ENCODE results near the gene MAML1. TPM values are rescaled to one million over a fixed set of nuclear protein-coding genes. Genes with fewer than 3 reads are reported as not detected.

The MAML1 gene
- total and polyA plus RNA-seq, 2 experiments from 2014 or later = 9.6 to 43.9 TPM

DNA sequence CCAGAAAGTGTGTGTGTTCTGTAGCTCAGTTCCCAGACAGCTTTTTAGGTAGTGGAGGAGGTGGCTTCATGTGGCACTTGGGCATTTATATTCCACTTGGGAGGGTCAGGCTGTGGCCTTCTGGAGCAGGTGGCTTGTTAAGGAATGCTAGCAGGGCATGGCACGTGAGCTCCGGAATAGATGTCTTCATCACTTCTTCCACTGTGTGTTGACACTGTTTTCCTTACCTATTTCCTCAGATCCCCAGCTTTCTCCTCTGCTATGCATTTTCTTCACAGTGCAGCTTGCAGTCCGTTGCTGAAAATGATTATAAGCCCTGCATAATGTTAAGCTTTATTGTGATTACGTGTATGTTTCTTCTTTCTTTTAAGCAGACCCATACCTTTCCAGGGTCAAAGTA is 3.3 kb upstream of the MAML1 start (continued):
- TF ChIP-seq REST (IDR thresholded peaks at IDR 0.05; ENCODE audit: unreplicated experiment) (no peak), NANOG (IDR thresholded peaks at IDR 0.05; ENCODE audit: borderline replicate concordance) (no peak)

DNA sequence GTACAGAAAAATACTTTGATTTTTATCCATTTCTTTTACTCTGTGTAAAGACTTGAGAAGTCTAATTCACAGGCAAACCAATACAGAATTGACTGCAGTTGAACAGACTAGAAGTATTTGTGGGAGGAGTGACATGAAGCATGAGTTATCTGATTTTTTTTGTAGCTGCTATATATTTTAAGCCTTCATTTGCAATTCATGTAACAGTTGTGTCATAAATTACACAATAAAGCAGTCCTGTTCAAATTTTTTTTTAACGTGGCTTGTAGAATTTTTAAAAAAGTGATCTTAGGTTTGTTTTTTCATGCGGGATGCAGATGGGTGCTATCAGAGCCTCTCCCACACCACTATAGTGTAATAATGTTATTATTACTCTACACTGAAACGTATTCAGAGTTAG is 2.9 kb upstream of the MAML1 start:
- peak overlapping the region; percentile 15; the same call in 1 of the 2 replicates for H3K27ac ChIP-seq (ENCODE audit: low read depth)
- Mint-ChIP-seq H3K36me3 (ENCODE audit: low read depth) (peaks cover 63% of the 10 kb centered on the region), H3K4me3 (no peak overlapping the region), H3K9me3 (no peaks in the 10 kb centered on the region), H3K27ac (no peak overlapping the region), H3K4me1 (peaks cover 16% of the 10 kb centered on the region), H3K27me3 (ENCODE audit: insufficient read depth, low read depth, poor library complexity) (peaks cover 13% of the 10 kb centered on the region)
- ATAC-seq (no peak), DNase-seq (ENCODE audit: low spot score) (no peak)
- no peak for TF ChIP-seq NANOG (IDR thresholded peaks at IDR 0.05; ENCODE audit: borderline replicate concordance)
- TF ChIP-seq REST (IDR thresholded peaks at IDR 0.05; ENCODE audit: unreplicated experiment) = no peak
- no peaks in the 10 kb centered on the region for H3K27me3 ChIP-seq (ENCODE audit: insufficient read depth)
- H3K36me3 ChIP-seq (ENCODE audit: insufficient read depth) = peaks cover 47% of the 10 kb centered on the region
- peaks cover 16% of the 10 kb centered on the region for H4K20me1 ChIP-seq (replicated peaks; ENCODE audit: insufficient read depth)
- peaks cover 14% of the 10 kb centered on the region for H3K79me2 ChIP-seq (replicated peaks; ENCODE audit: insufficient read depth)
- H3K9me2 ChIP-seq (ENCODE audit: insufficient read depth) = no peaks in the 10 kb centered on the region
- peaks cover 10% of the 10 kb centered on the region; the same call in 1 of the 2 replicates for H3K4me1 ChIP-seq (ENCODE audit: insufficient read depth)
- H2AFZ ChIP-seq = no peak overlapping the region
- no peak overlapping the region for H3K4me3 ChIP-seq
- H3K4me2 ChIP-seq = no peak overlapping the region
- H3F3A ChIP-seq (replicated peaks; ENCODE audit: low read depth) = peaks cover 42% of the 10 kb centered on the region

GRCh38 chr5:179730356-179730755 is 2.3 kb upstream of the MAML1 start:
- Histone ChIP-seq H3K4me3 (no peak overlapping the region), H3K9me2 (ENCODE audit: insufficient read depth) (no peaks in the 10 kb centered on the region), H3K79me2 (replicated peaks; ENCODE audit: insufficient read depth) (peaks cover 21% of the 10 kb centered on the region), H3K36me3 (ENCODE audit: insufficient read depth) (peaks cover 41% of the 10 kb centered on the region), H3K4me2 (no peak overlapping the region), H4K20me1 (replicated peaks; ENCODE audit: insufficient read depth) (peaks cover 17% of the 10 kb centered on the region; the same call in 1 of the 2 replicates), H2AFZ (no peak overlapping the region), H3K27ac (ENCODE audit: low read depth) (peak overlapping the region; percentile 57), H3K4me1 (ENCODE audit: insufficient read depth) (peaks cover 11% of the 10 kb centered on the region; the same call in 1 of the 2 replicates), H3K27me3 (ENCODE audit: insufficient read depth) (no peaks in the 10 kb centered on the region), H3F3A (replicated peaks; ENCODE audit: low read depth) (peaks cover 37% of the 10 kb centered on the region)
- Mint-ChIP-seq H3K4me3 (no peak overlapping the region), H3K36me3 (ENCODE audit: low read depth) (peaks cover 59% of the 10 kb centered on the region), H3K9me3 (no peaks in the 10 kb centered on the region), H3K27ac (no peak overlapping the region), H3K27me3 (ENCODE audit: insufficient read depth, low read depth, poor library complexity) (peaks cover 13% of the 10 kb centered on the region), H3K4me1 (peaks cover 18% of the 10 kb centered on the region)
- DNase-seq (ENCODE audit: low spot score) (no peak), ATAC-seq (no peak)
- TF ChIP-seq ZNF114 (CRISPR knock-in tag; IDR thresholded peaks at IDR 0.05) = no peak
- TF ChIP-seq EZH2 (IDR thresholded peaks at IDR 0.05; ENCODE audit: low read depth, unreplicated experiment) = no peak
- TF ChIP-seq, protein P1, sequence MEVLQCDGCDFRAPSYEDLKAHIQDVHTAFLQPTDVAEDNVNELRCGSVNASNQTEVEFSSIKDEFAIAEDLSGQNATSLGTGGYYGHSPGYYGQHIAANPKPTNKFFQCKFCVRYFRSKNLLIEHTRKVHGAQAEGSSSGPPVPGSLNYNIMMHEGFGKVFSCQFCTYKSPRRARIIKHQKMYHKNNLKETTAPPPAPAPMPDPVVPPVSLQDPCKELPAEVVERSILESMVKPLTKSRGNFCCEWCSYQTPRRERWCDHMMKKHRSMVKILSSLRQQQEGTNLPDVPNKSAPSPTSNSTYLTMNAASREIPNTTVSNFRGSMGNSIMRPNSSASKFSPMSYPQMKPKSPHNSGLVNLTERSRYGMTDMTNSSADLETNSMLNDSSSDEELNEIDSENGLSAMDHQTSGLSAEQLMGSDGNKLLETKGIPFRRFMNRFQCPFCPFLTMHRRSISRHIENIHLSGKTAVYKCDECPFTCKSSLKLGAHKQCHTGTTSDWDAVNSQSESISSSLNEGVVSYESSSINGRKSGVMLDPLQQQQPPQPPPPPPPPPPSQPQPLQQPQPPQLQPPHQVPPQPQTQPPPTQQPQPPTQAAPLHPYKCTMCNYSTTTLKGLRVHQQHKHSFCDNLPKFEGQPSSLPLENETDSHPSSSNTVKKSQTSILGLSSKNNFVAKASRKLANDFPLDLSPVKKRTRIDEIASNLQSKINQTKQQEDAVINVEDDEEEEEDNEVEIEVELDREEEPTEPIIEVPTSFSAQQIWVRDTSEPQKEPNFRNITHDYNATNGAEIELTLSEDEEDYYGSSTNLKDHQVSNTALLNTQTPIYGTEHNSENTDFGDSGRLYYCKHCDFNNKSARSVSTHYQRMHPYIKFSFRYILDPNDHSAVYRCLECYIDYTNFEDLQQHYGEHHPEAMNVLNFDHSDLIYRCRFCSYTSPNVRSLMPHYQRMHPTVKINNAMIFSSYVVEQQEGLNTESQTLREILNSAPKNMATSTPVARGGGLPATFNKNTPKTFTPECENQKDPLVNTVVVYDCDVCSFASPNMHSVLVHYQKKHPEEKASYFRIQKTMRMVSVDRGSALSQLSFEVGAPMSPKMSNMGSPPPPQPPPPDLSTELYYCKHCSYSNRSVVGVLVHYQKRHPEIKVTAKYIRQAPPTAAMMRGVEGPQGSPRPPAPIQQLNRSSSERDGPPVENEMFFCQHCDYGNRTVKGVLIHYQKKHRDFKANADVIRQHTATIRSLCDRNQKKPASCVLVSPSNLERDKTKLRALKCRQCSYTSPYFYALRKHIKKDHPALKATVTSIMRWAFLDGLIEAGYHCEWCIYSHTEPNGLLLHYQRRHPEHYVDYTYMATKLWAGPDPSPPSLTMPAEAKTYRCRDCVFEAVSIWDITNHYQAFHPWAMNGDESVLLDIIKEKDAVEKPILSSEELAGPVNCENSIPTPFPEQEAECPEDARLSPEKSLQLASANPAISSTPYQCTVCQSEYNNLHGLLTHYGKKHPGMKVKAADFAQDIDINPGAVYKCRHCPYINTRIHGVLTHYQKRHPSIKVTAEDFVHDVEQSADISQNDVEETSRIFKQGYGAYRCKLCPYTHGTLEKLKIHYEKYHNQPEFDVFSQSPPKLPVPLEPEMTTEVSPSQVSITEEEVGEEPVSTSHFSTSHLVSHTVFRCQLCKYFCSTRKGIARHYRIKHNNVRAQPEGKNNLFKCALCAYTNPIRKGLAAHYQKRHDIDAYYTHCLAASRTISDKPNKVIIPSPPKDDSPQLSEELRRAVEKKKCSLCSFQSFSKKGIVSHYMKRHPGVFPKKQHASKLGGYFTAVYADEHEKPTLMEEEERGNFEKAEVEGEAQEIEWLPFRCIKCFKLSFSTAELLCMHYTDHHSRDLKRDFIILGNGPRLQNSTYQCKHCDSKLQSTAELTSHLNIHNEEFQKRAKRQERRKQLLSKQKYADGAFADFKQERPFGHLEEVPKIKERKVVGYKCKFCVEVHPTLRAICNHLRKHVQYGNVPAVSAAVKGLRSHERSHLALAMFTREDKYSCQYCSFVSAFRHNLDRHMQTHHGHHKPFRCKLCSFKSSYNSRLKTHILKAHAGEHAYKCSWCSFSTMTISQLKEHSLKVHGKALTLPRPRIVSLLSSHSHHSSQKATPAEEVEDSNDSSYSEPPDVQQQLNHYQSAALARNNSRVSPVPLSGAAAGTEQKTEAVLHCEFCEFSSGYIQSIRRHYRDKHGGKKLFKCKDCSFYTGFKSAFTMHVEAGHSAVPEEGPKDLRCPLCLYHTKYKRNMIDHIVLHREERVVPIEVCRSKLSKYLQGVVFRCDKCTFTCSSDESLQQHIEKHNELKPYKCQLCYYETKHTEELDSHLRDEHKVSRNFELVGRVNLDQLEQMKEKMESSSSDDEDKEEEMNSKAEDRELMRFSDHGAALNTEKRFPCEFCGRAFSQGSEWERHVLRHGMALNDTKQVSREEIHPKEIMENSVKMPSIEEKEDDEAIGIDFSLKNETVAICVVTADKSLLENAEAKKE (CRISPR knock-in tag; IDR thresholded peaks at IDR 0.05) = no peak
- TF ChIP-seq ZNF331 (CRISPR knock-in tag; IDR thresholded peaks at IDR 0.05; ENCODE audit: low read depth) = no peak

Measured in GM23338 (cell line).